NCI-H1105 treated with DMSO at 0.1 percent for 48 hours (cell line): ENCODE measurements around the gene METTL18.
"Not testable (repeated sequence)": the region's sequence is repeated elsewhere in the genome, so short reads cannot be mapped to it uniquely, and the experiment has no call there.

Source experiments
- DNase-seq: peaks from one replicate; lab custom pipeline; 2025; lab: John Stamatoyannopoulos, UW

METTL18 gene

DNA sequence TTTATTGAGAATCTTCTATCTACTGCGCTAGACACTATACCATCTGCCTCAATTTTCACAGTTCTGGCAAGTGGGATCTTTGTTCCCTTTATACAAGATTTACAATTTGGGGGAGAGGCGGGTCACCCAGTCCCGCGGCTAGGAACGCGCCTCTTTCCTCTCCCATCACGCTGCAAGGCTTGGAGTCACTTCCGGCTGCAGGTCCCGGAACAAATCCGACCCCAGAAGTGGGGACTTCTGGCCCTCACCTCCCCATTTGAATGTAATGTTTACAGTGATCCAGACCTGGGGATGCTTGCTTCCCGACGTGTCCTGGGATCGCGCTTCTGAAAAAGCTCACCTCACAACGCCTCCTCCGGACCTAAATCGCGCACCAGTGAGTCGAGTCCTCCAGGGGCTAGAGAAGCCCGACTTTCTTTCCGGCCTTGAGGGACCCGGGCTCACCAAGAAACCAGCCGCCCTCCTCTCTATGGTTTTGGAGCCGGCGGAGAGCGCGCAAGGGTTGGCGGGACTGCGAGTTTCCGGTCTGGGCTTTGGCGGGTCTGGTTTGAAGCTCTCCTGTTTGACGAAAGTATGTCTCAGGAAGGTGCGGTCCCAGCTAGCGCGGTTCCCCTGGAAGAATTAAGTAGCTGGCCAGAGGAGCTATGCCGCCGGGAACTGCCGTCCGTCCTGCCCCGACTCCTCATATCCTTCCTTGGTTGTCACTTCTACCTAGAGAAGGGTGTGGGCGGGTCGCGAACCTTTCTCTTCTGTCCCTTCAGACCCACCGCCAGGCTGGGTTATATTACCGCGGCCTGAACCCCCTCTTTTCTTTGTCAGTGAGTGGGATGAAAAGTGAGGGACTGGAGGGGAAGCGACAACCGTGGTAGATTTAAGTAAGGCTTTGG, at the start of gene METTL18:
METTL18 (minus strand) TSS at position 378 of the 887 bp plus-strand sequence. CDS start 1,212 bp downstream, outside the sequence.
- peak; percentile 94 for DNase-seq

DNA sequence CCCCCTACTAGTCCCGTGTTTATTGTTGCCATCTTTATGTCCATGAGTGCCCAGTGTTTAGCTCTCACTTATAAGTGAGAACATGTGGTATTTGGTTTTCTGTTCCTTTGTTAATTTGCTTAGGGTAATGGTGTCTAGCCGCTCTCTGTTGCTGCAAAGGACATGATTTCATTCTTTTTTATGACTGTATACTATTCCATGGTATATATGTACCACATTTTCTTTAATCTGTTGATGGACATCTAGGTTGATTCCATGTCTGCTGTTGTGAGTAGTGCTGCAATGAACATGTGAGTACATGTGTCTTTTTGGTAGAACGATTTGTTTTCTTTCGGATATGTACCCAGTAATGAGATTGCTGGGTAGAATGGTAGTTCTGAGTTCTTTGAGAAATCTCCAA, 44.2 kb upstream of the METTL18 start:
- no peak for DNase-seq

DNA sequence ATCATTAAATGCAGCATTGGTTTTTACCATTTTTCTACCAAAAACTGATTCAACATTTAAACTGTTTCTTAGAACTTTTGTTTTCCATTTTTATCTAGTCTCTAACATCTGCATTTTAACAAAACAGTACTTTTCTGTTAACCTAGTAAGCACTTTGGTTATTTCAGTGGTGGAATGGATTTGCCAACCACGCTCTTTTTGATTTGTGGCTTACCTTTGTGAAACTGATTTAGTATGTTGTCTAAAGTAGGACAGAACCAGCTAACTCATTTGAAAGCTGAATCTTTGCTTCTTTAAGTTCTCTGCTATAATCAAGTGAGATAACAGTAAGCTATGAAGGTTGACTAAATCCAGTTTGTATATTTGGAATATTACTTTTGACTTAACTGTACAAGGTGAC, 41.5 kb upstream of the METTL18 start:
- DNase-seq, result no peak

DNA sequence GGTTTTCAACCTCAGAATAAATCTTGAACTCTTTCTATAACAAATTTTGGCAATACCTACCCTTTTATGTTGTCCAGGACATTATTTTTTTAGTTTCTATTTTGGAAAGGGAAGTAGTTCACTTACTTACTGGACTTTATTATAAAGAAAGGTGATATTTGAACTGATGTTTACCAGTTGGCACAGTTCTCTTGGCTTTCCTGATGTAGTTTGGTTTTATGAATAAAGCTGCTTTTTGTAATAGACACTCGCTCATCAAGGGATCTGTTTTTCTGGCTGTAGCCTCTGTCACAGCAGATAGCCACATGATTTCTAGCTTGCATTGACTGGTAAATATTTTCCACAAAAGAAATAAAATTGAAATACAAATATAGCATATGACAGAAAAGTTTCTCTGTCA, 40.9 kb upstream of the METTL18 start:
- no peak for DNase-seq

DNA sequence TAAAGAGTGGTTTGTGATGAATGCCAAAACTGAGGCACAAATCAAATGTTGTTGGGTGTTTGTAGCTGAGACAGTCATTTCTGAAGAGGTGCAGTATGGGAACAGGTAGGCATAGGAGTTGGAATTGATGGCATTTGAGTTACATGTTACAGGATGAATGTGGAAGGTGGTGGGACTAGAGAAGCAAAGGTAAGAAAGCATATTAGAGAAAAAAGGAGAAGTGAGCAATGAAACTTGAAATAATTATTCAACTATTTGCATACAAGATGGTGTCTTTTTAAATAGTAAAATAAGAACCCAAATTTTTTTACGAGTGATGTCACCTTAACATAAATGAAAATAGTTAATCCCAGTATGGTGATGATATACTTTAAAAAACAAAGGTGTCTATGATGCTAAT, 40.2 kb upstream of the METTL18 start:
- no peak for DNase-seq

DNA sequence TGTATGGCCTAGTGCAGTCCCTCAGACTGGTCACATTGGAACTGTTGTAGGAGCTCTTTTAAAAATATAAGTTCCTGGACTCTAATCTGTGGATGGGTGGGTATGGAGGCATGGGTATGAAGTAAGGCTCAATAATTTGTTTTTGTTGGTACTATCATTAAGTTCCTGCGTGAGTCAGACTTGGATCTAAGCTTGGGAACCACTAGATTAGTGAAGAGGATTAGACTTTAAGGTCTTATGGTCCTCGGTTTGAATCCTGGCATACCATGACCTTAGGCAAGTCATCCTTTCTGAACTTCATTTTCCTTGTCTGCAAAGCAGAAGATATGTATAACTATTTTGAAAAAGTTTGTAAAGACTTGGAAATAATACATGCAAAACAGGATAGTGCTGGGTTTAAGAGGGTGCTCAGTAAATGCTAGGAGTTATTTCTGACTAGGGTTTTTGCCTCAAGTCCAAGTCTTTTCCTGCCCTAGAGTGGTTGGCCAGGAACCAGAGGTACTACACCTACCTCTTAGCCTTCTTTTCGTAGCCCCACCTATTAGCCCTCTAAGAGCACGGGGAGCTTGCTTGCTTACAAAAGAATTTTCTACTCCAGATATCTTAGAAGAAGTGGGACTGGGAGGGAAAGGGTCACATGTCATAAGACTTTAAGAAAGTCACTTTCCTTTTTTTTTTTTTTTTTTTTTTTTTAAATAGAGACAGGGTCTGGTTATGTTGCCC, 38.6 kb upstream of the METTL18 start:
- no peak for DNase-seq

DNA sequence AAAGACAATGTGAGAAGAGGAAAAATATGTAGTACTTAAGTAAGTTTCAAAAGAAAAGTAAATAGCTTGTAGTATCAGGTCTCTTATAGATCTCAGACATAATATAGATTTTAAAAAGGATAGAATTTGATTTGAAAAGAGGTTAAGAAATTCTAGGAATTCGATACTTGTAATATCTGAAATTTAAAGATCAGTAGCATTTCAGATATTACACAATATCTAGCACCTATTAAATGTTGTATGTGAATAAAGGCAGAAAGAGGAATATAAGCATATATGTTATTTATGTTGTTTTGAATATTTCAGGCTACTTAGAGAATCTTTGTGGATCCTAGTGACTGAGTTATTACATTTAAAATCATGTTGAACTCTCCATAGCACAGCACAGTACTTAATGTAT, 35.0 kb upstream of the METTL18 start:
- no peak for DNase-seq

DNA sequence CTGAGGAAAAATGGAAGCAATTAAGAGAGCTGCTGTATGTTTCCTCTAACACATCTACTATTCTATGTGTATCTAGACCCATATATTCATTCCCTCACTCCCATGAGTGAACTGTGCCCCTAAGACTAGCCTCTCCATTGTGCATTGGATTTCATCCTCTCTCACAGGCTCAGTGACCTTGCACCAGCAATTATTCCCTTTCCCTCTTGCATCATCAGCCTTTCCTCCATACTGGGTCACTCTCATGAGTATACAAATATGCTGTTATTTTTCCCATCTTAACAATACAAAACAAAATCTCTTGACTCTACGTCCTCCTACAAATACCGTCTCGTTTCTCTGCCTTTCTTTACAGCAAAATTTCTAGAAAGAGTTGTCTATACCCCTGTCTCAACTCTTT, 29.4 kb upstream of the METTL18 start:
- no peak for DNase-seq

DNA sequence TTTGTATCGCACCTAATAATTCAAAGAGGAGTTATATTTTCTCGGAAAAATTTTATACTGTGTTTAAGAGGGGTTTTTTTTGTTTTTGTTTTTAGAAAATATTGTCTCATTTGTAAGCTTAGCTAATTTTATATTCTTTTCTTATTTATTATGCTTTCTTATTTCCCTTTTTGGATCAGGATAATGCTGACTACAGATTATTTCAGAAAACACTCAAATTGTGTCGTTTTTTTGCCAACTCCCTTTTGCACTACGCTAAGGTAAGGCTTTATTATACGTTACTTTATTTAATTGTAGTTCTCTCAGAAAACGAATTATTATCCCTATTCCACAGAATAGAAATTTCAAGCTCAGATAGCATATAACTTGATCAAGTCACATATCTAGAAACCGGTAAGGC, 26.8 kb upstream of the METTL18 start:
- DNase-seq, result no peak

DNA sequence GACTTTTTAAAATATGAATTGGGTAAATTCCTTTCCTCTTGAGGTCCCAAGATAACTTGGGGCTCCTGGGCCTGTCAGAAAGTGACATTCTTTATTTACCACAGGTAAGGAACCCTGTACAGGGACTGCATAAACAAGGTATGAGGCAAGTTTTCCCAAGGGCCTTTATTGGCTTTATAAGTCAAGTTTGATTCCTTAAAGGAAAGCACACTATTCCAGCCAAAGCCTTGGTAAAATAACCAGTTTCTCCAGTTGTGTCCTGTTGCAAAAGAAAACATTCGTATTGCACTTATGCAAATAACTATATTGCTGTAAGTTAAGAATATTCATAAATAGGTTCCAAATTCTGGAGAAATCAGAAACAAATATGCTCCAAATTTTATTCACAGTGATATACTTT, 21.9 kb upstream of the METTL18 start:
- no peak for DNase-seq

DNA sequence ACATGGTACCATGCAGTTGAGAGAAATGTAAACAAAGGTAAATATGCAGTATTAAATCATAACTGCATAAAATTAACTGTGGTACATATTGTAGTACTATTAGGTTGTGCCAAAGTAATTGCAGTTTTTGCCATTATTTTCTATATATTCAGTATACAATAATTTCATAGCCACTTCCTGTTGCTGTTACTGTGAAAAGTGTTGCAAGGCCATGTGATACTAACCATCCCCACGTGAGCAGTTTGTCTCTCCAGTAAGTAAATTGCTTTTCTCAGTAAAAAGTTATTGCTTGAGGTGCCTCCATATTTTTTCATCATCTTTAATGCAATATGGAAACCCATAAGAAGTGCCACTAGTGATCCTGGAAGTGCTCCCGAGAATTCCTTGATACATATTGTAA, 19.6 kb upstream of the METTL18 start:
- no peak for DNase-seq

DNA sequence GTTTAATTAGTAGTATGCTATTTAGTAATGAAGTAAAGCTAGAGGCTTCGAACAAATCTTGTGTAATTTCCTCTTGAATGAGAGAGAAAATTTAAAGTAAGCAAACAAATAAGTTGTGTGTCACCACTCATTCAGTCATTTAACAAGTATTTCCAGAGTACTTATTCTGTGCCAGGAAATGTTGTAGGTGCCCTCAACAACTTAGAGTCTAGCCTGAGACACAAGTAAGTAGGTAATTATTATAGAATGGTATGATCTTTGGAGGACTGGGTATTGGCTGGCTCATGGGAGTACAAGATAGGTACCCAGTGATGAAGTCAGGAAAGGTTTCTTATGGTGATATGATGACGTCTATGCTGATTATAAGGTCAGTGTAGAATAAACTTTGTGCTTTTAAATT, 17.4 kb upstream of the METTL18 start:
- no peak for DNase-seq

DNA sequence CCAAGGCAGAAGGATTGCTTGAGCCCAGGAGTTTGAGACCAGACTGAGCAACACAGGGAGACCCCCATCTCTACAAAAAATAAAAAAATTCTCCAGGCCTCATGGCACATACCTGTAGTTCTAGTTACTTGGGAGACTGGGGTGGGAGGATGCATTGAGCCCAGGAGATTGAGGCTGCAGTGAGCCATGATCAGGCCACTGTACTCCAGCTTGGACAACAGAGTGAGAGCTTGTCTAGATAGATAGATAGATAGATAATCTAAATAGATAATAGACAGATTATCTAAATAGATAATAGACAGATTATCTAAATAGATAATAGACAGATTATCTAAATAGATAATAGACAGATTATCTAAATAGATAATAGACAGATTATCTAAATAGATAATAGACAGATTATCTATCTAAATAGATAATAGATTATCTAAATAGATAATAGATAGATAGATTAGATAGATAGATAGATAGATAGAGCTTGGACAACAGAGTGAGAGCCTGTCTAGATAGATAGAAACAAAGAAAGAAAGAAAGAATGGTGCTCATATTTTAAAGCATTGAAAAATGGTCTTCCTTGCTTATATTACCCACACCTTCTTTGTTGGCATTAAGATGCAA, 16.8 kb upstream of the METTL18 start:
- not testable (repeated sequence) for DNase-seq

DNA sequence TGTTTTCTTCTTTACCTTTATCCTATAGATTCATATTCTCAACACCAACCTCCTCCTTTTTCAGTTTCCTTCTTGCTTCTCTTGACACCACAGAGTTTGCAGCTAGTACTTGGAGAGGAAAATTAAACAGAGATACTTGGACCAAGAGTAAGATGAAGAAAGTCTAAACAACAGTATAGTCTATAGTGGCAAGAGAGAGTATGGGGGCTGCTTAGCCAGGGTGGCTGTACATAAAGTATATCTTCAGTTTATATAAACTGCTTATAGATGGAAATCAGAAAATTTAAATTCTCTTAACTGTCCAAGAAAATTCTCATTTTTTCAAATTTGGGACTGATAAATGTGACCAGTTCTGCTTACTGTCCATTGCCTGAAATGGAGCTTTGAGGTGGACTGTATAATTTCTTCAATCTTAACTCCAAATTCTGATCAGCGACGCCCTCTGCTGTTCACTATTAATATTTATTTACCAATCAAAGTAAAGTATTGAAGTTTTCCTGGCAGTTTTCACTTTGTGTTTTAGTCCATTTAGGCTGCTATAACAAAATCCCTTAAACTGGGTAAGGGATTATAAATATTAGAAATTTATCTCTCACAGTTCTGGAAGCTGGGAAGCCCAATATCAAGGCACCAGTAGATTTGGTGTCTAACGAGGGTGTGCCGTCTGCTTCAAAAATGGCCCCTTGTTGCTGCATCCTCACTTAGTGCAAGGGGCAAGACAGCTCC, 14.8 kb upstream of the METTL18 start:
- peak; percentile 44 for DNase-seq

DNA sequence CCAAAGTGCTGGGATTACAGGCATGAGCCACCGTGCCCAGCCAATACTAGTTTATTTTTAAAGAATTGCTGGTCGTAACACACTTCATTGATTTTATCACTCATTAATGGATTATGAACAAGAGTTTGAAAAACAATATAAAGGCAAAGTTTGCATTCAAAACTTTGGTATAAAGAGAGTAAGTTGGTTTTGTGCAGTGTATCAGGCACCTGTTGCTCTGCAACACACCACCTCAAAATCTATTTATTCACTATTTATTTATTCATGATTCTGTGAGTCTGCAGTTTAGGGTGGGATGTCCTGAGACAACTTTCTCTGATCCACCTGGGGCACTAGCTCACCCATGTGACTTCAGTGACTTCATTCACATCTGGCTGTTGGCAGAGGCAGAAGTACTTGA, 10.2 kb upstream of the METTL18 start:
- no peak for DNase-seq

DNA sequence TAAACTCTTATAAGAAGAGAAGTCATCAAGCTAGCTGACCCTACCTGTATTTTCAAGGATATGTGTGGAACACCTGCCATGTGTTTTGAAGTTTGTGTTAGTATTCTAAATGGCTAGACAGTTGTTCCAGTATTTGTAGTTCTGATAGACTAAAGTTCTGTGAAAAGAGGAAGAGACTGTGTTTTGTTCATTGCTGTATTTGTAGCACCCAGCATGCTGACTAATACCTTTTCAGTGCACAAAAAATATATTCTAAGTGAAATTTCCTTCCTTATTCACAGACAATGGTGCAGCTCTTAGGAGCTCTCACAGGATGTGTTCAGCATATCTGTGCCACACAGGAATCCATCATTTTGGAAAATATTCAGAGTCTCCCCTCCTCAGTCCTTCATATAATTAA, 8.2 kb upstream of the METTL18 start:
- no peak for DNase-seq

DNA sequence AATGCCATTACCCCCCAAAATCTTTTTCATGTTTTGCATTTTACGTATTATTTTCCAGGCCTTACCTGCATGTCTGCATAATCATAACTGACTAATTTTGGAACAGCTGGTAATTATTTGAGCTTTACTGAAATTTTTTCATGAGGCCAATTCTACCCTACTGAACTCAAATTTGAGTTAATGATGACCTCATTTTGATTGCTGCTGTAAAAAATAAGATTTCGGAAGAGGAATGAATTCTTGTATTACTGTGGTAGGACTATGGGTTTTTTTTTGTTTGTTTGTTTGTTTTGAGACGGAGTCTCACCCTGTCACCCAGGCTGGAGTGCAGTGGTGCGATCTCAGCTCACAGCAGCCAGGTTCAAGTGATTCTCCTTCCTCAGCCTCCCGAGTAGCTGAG, 2.6 kb upstream of the METTL18 start:
- DNase-seq, result no peak

DNA sequence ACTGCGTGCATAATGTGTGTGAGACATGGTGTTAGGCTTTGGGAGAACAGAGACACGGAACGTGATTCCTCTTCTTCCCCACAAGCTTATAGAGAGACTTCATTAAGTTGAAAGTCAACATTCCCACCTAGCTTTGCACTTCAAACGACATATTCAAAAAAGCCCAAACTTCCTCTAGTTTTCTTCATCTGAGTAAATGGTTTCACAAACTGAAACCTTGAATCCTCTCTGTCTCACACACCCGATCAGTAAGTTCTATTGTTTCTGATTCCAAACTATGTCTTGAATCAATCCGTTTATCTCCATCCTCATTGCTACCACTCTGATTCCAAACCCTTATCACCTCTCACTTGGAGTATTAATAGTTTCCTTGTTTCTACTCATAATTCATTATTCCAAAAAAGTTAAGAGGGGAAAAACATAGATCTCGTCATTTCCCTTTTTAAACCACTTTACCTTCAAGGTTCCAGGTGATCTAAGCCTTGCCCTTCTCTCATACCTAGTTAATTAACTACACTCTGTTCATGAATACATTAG, 1.6 kb upstream of the METTL18 start:
- no peak for DNase-seq

DNA sequence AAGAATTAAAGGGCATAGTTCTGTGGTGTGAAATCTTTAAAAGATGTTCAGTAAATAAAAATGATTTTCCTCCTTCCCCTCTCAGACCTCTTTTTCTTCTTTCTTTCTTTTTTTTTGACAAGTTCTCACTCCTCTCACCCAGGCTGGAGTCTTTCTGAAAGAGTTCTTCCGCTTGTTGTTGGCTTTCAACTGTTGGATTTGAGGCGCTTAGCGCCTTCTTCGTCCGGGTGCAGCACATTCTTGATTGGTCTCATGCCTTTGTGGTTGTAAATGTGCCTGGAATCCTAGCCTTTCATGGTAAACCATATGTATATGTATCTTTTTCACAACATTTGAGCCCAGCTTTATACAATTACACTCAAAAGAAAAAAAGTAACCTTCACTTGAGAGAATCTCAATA, 980 bp upstream of the METTL18 start:
- no peak for DNase-seq

DNA sequence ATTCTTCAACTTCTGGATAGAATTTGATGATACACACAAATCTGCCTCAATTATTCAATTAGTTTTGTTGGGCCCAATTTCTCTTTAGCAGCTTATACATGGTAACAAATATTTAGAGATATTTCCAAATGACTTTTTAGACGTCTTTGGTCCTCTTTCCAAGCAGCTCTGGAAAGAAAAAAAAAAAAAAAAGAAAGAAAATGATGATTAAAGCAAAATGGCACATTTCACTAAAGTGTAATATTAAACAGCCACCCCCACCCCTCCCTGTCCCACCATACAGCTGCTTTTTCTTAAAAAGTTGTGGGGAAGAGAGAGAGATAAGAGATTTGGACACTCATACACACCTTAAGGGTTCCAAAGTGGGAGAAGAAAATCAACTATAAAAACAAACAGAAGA, 977 bp downstream of the METTL18 start:
- no peak for DNase-seq

DNA sequence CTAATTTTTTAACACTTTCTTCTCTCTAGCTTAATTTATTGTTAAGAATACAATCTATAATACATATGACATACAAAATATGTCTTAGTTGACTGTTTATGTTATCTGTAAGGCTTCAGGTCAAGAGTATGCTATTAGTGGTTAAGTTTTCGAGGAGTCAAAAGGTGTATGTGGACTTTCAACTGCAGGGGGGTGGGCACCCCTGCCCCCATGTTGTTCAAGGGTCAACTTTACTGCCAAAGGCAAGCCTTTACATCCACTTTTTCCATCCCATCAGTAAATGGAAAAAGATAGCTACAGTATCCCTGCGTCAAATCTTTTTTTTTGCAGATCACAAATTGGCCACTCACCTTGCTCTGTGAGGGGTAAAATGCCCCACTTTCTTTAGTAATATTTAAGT, 6.3 kb downstream of the METTL18 start:
- no peak for DNase-seq

DNA sequence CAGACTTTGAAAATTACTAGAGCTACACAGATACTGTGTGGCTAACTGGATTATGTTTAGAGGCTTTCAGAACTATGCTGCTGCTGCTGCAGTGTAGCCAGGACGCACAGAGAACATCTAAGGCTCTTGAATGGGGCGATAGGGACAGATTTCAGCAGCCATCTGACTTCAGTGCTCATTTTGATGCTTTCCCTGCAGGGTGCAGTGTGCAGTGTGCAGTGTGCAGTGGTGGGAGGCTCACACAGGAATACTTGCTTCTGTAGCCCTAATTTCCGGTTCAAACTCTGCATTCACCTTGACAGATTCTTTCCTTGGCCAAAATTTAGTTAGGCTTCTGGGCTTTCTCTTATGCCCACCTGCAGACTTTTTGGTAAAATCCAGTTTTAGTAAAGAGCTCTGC, 7.7 kb downstream of the METTL18 start:
- DNase-seq, result no peak
